Esophagus squamous epithelium (tissue), 5 donors: ENCODE results near the gene RASGRF2. TPM values are rescaled to one million over a fixed set of nuclear protein-coding genes. Genes with fewer than 3 reads are reported as not detected.
"Not testable (repeated sequence)": the region's sequence is repeated elsewhere in the genome, so short reads cannot be mapped to it uniquely, and the experiment has no call there.

ENCODE experiments used
- DNase-seq: peaks from one replicate; lab custom pipeline; 2025; lab: John Stamatoyannopoulos, UW
- H3K27ac ChIP-seq, 4 donors: fragments of 200-600 bp; sonication (generic); one replicate each; pipeline ENCODE4 v1.5.1; 2016 to 2019; ENCODE audit warnings: mild to moderate bottlenecking in 1 of 4
- H3K27me3 ChIP-seq, 4 donors: fragments of 200-600 bp; sonication (generic); 1 replicate in 3 of 4; 2 replicates in 1 of 4; pipeline versions ENCODE4 v1.5.1 to v1.6.0; 2017 to 2021; ENCODE audit warnings: antibody characterized with exemption in 1 of 4
- H3K36me3 ChIP-seq, 3 donors: fragments of 200-600 bp; sonication (generic); one replicate each; pipeline ENCODE4 v1.5.1; 2016 to 2019
- H3K4me1 ChIP-seq, 3 donors: fragments of 200-600 bp; sonication (generic); one replicate each; pipeline ENCODE4 v1.5.1; 2017 to 2019
- H3K4me3 ChIP-seq, 4 donors: fragments of 200-600 bp; sonication (generic); 1 replicate in 3 of 4; 2 replicates in 1 of 4; pipeline ENCODE4 v1.5.1; 2016 to 2019; ENCODE audit warnings: mild to moderate bottlenecking in 2 of 4, moderate library complexity in 1 of 4
- H3K9me3 ChIP-seq, 3 donors: fragments of 200-600 bp; sonication (generic); one replicate each; pipeline ENCODE4 v1.5.1; 2016 to 2019
- CTCF ChIP-seq, 6 experiments: fragments of 450-650 bp in 4 of 6; fragments of 200-600 bp in 2 of 6; sonication (generic) in 2 of 6; IDR thresholded peaks; one replicate each; pipeline ENCODE4 v1.5.1; 2016 to 2019; ENCODE audit warnings: antibody characterized with exemption in 6 of 6, mild to moderate bottlenecking in 4 of 6, moderate library complexity in 4 of 6
- POLR2A ChIP-seq, 4 donors: fragments of 450-650 bp; IDR thresholded peaks; one replicate each; pipeline ENCODE4 v1.6.1; 2017; ENCODE audit warnings: antibody characterized with exemption in 4 of 4, mild to moderate bottlenecking in 4 of 4, moderate library complexity in 3 of 4
- WGBS, 2 donors: methylation state at CpG; one replicate each; pipeline ENCODE4 v1.1.5; 2018; 5-methylcytosine and 5-hydroxymethylcytosine counted together
- intact Hi-C: fragments of 100-400 bp; cut with DNase I; formaldehyde crosslinking; loops from one replicate; pipeline ENCODE4 v1.15.0; 2022
- total RNA-seq, 4 donors: library from RNA; depleted of rRNA; stranded (reverse); fragments of >200 nt; gene quantifications; one replicate each; pipeline ENCODE4 v1.1.0, GENCODE V29; 2016
- donor health status: DM: yes; HTN: yes; CAD: no.

Gene RASGRF2
- total RNA-seq, 4 donors from 2014 or later, result 0.49 to 3.2 (median 0.62) TPM

GRCh38 chr5:81253875-81254274 is 293.7 kb downstream of the RASGRF2 start:
- no peak for DNase-seq
- intact Hi-C loops, result no loop called here
- TF ChIP-seq POLR2A (IDR thresholded peaks at IDR 0.05) (no peak), CTCF (IDR thresholded peaks at IDR 0.05) (no peak)
- Histone ChIP-seq H3K27me3 (no peaks in the 10 kb centered on the region), H3K4me3 (no peak overlapping the region), H3K9me3 (no peaks in the 10 kb centered on the region), H3K4me1 (peaks cover 0 to 8% (median 3%) of the 10 kb centered on the region in 3 donors), H3K36me3 (no peaks in the 10 kb centered on the region), H3K27ac (peak overlapping the region in 3 of 4 donors; percentile 1 to 49 (median 46))
- WGBS, 2 donors, result 35 to 36% methylated on average over 4 of the region's 4 CpGs

GRCh38 chr5:81254886-81255559 is 294.9 kb downstream of the RASGRF2 start:
- H3K36me3 ChIP-seq, result no peaks in the 10 kb centered on the region
- no peak for TF ChIP-seq POLR2A (IDR thresholded peaks at IDR 0.05)
- H3K9me3 ChIP-seq, result no peaks in the 10 kb centered on the region
- 81 to 96% methylated on average over 3 to 15 of the region's 21 CpGs for WGBS, 2 donors
- no peak overlapping the region for H3K27ac ChIP-seq
- no peak for DNase-seq
- intact Hi-C loops, result no loop called here
- H3K4me3 ChIP-seq, result no peak overlapping the region
- peaks cover 0 to 8% (median 3%) of the 10 kb centered on the region in 3 donors for H3K4me1 ChIP-seq
- H3K27me3 ChIP-seq, result no peaks in the 10 kb centered on the region

- Histone ChIP-seq H3K27ac (no peak overlapping the region), H3K4me3 (no peak overlapping the region), H3K36me3 (no peaks in the 10 kb centered on the region), H3K4me1 (peaks cover 0 to 8% (median 3%) of the 10 kb centered on the region in 3 donors), H3K9me3 (no peaks in the 10 kb centered on the region), H3K27me3 (no peaks in the 10 kb centered on the region)
- intact Hi-C loops, result no loop called here
- TF ChIP-seq CTCF (IDR thresholded peaks at IDR 0.05), result no peak
- TF ChIP-seq POLR2A (IDR thresholded peaks at IDR 0.05), result no peak
- WGBS, 2 donors, result 60 to 75% methylated on average over 1 of the region's 1 CpG
- DNase-seq, result no peak
These were observed 296.6 kb downstream of the RASGRF2 start for GRCh38 chr5:81256766-81257165.

- H3K4me3 ChIP-seq, DNase-seq, intact Hi-C loops, H3K9me3 ChIP-seq, H3K36me3 ChIP-seq, H3K27me3 ChIP-seq, H3K4me1 ChIP-seq, H3K27ac ChIP-seq: not testable (repeated sequence)
- WGBS, 2 donors, result 47 to 75% methylated on average over 1 of the region's 1 CpG
These were observed 302.6 kb downstream of the RASGRF2 start for GRCh38 chr5:81262796-81263195.

GRCh38 chr5:81265101-81265500 is 304.9 kb downstream of the RASGRF2 start:
- TF ChIP-seq CTCF (IDR thresholded peaks at IDR 0.05), result no peak
- no peak for TF ChIP-seq POLR2A (IDR thresholded peaks at IDR 0.05)
- no peaks in the 10 kb centered on the region for H3K27me3 ChIP-seq
- DNase-seq, result no peak
- H3K27ac ChIP-seq, result no peak overlapping the region
- intact Hi-C loops, result no loop called here
- no peaks in the 10 kb centered on the region for H3K9me3 ChIP-seq
- no peak overlapping the region for H3K4me3 ChIP-seq
- peaks cover 0 to 13% (median 3%) of the 10 kb centered on the region in 3 donors for H3K4me1 ChIP-seq
- H3K36me3 ChIP-seq, result no peaks in the 10 kb centered on the region

- Histone ChIP-seq H3K27ac (peak overlapping the region in 2 of 4 donors; percentile 25 to 37), H3K27me3 (no peaks in the 10 kb centered on the region), H3K36me3 (no peaks in the 10 kb centered on the region), H3K9me3 (peaks cover 0 to 5% (median 0%) of the 10 kb centered on the region in 3 donors), H3K4me1 (peaks cover 0 to 13% (median 3%) of the 10 kb centered on the region in 3 donors), H3K4me3 (no peak overlapping the region)
- DNase-seq, result no peak
- TF ChIP-seq CTCF (IDR thresholded peaks at IDR 0.05) (no peak), POLR2A (IDR thresholded peaks at IDR 0.05) (no peak)
- intact Hi-C loops, result no loop called here
- 57 to 63% methylated on average over 3 of the region's 3 CpGs for WGBS, 2 donors
These were observed 308.5 kb downstream of the RASGRF2 start for GRCh38 chr5:81268521-81269196.
